ENCODE measurements around the gene C2CD5.

GRCh38 chr12:22416801-22417200 is 127.5 kb downstream of the C2CD5 start:
- TF ChIP-seq CTCF (IDR thresholded peaks at IDR 0.05; ENCODE audit: borderline replicate concordance, extremely low read depth, low read length, poor library complexity, severe bottlenecking) (no peak), EZH2 (IDR thresholded peaks at IDR 0.05; ENCODE audit: borderline replicate concordance, low read depth, low read length, severe bottlenecking) (no peak)

Measured in DND-41 (cell line).